GM23338 (cell line): ENCODE results near the gene PKP3. TPM values are rescaled to one million over a fixed set of nuclear protein-coding genes. Genes with fewer than 3 reads are reported as not detected.

Experiments
- ATAC-seq: fragments of 200-7000 bp; cut with Tn5 transposase; 3 replicates; pipeline ENCODE4 v1.9.1; 2020
- DNase-seq: peaks from one replicate; pipeline ENCODE4 v3.0.0-alpha.2; 2015; ENCODE audit warnings: low spot score
- H2AFZ ChIP-seq: fragments of 200-600 bp; sonication (generic); 2 replicates; pipeline ENCODE4 v1.8.0; 2016; ENCODE audit warnings: antibody characterized with exemption, mild to moderate bottlenecking, moderate library complexity
- H3F3A ChIP-seq: fragments of 200-600 bp; sonication (generic); replicated peaks from 2 replicates; pipeline ENCODE4 v1.8.0; 2017; ENCODE audit warnings: antibody characterized with exemption, mixed run types, low read depth
- H3K27ac ChIP-seq: fragments of 200-600 bp; sonication (generic); 2 replicates; pipeline ENCODE4 v1.6.1; 2016; ENCODE audit warnings: low read depth
- H3K27me3 ChIP-seq: fragments of 200-600 bp; sonication (generic); 2 replicates; pipeline ENCODE4 v1.8.0; 2016; ENCODE audit warnings: mild to moderate bottlenecking, mixed run types, moderate library complexity; ENCODE audit not compliant: insufficient read depth
- H3K36me3 ChIP-seq: fragments of 200-600 bp; sonication (generic); 2 replicates; pipeline ENCODE4 v1.8.0; 2016; ENCODE audit warnings: mild to moderate bottlenecking; ENCODE audit not compliant: insufficient read depth
- H3K4me1 ChIP-seq: fragments of 200-600 bp; sonication (generic); 2 replicates; pipeline ENCODE4 v1.8.0; 2016; ENCODE audit warnings: mild to moderate bottlenecking, moderate library complexity; ENCODE audit not compliant: insufficient read depth
- H3K4me2 ChIP-seq: fragments of 200-600 bp; sonication (generic); 2 replicates; pipeline ENCODE4 v1.7.1; 2017; ENCODE audit warnings: mixed run types
- H3K4me3 ChIP-seq: fragments of 200-600 bp; sonication (generic); 2 replicates; pipeline ENCODE4 v1.6.1; 2016; ENCODE audit warnings: mixed run types
- H3K79me2 ChIP-seq: fragments of 200-600 bp; sonication (generic); replicated peaks from 2 replicates; pipeline ENCODE4 v1.8.0; 2017; ENCODE audit warnings: mild to moderate bottlenecking; ENCODE audit not compliant: insufficient read depth
- H3K9me2 ChIP-seq: fragments of 200-600 bp; sonication (generic); 2 replicates; pipeline ENCODE4 v1.8.0; 2017; ENCODE audit not compliant: insufficient read depth
- H4K20me1 ChIP-seq: fragments of 200-600 bp; sonication (generic); replicated peaks from 2 replicates; pipeline ENCODE4 v1.8.0; 2017; ENCODE audit warnings: mild to moderate bottlenecking; ENCODE audit not compliant: insufficient read depth
- H3K27ac Mint-ChIP-seq: 2 replicates; pipeline ENCODE4 v1.8.0; 2020; ENCODE audit warnings: inconsistent platforms, mild to moderate bottlenecking, moderate library complexity, mixed read lengths
- H3K27me3 Mint-ChIP-seq: 3 replicates; pipeline ENCODE4 v1.8.0; 2022; ENCODE audit warnings: low read depth, mild to moderate bottlenecking, moderate library complexity, mixed read lengths, inconsistent platforms; ENCODE audit not compliant: insufficient read depth, poor library complexity
- H3K36me3 Mint-ChIP-seq: 3 replicates; pipeline ENCODE4 v1.8.0; 2021; ENCODE audit warnings: low read depth, mild to moderate bottlenecking, inconsistent platforms, moderate library complexity, mixed read lengths
- H3K4me1 Mint-ChIP-seq: 3 replicates; pipeline ENCODE4 v1.8.0; 2020; ENCODE audit warnings: mild to moderate bottlenecking, inconsistent platforms, mixed read lengths
- H3K4me3 Mint-ChIP-seq: 3 replicates; pipeline ENCODE4 v1.8.0; 2021; ENCODE audit warnings: moderate library complexity, mild to moderate bottlenecking, inconsistent platforms, mixed read lengths
- H3K9me3 Mint-ChIP-seq: 3 replicates; pipeline ENCODE4 v1.8.0; 2020; ENCODE audit warnings: moderate library complexity, mild to moderate bottlenecking, inconsistent platforms, mixed read lengths
- EZH2 ChIP-seq: fragments of 200-600 bp; sonication (generic); IDR thresholded peaks from one replicate; pipeline ENCODE4 v1.8.0; 2017; ENCODE audit warnings: antibody characterized with exemption, mild to moderate bottlenecking, low read depth; ENCODE audit not compliant: unreplicated experiment
- NANOG ChIP-seq: IDR thresholded peaks from 2 replicates; pipeline ENCODE4 v1.6.1; 2016; ENCODE audit warnings: antibody characterized with exemption, borderline replicate concordance
- POLR2AphosphoS5 ChIP-seq: IDR thresholded peaks from 2 replicates; pipeline ENCODE4 v1.6.1; 2016; ENCODE audit warnings: antibody characterized with exemption, low read depth
- ZNF114 ChIP-seq: fragments of 250-450 bp; sonication (Bioruptor Pico); IDR thresholded peaks from 2 replicates; pipeline ENCODE4 v1.5.0; 2020; ENCODE audit warnings: mild to moderate bottlenecking, moderate library complexity
- polyA plus RNA-seq: library from polyadenylated mRNA; unstranded; fragments of >200 nt; fragmentation: Nextera tagmentation; extraction: Ambion mirVana; gene quantifications from 2 replicates; pipeline ENCODE4 v1.2.1, GENCODE V29; 2016
- total RNA-seq: library from RNA; depleted of rRNA; stranded (reverse); fragments of >200 nt; shearing (Covaris generic); gene quantifications from 2 replicates; pipeline ENCODE4 v1.2.3, GENCODE V29; 2014
- TF ChIP-seq, protein P1 (sequence below): fragments of 250-450 bp; sonication (Bioruptor Pico); IDR thresholded peaks from 2 replicates; pipeline ENCODE4 v1.5.0; 2020; ENCODE audit warnings: mild to moderate bottlenecking, moderate library complexity

PKP3 gene
- total and polyA plus RNA-seq, 2 experiments from 2014 or later, result 7.2 to 23.0 TPM

DNA sequence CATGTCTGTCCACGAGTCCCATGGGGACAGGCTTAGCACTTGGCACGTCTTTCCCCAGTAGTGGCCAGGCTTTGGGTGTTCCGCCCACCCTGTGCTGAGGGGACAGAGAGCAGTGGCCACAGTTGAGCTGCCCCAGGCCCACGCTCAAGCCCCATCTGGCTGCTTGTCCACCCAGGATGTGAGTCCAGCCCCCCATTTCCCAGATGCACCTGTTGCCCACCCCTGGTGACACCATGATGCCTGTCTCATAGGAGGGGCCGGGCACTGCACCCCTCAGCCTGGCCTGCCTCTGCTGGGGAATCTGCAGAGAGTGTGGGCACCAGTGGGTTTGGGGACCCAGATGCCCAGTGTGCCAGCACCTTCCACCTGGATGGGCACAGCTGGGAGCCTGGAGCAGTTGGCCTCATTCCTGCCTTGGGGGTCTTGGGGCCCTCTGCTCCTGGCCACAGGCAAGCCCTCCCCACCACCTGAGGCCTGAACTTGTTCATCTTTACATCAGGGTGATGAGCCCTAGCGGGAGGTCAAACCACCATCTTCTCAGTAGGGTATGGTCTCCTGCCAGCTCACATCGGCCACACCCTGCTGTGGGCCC, 15.1 kb downstream of the PKP3 start:
- no peak overlapping the region for H3K27ac ChIP-seq
- TF ChIP-seq EZH2 (no peak), NANOG (no peak), POLR2AphosphoS5 (no peak), ZNF114 (CRISPR knock-in tag) (no peak)
- TF ChIP-seq, protein P1, sequence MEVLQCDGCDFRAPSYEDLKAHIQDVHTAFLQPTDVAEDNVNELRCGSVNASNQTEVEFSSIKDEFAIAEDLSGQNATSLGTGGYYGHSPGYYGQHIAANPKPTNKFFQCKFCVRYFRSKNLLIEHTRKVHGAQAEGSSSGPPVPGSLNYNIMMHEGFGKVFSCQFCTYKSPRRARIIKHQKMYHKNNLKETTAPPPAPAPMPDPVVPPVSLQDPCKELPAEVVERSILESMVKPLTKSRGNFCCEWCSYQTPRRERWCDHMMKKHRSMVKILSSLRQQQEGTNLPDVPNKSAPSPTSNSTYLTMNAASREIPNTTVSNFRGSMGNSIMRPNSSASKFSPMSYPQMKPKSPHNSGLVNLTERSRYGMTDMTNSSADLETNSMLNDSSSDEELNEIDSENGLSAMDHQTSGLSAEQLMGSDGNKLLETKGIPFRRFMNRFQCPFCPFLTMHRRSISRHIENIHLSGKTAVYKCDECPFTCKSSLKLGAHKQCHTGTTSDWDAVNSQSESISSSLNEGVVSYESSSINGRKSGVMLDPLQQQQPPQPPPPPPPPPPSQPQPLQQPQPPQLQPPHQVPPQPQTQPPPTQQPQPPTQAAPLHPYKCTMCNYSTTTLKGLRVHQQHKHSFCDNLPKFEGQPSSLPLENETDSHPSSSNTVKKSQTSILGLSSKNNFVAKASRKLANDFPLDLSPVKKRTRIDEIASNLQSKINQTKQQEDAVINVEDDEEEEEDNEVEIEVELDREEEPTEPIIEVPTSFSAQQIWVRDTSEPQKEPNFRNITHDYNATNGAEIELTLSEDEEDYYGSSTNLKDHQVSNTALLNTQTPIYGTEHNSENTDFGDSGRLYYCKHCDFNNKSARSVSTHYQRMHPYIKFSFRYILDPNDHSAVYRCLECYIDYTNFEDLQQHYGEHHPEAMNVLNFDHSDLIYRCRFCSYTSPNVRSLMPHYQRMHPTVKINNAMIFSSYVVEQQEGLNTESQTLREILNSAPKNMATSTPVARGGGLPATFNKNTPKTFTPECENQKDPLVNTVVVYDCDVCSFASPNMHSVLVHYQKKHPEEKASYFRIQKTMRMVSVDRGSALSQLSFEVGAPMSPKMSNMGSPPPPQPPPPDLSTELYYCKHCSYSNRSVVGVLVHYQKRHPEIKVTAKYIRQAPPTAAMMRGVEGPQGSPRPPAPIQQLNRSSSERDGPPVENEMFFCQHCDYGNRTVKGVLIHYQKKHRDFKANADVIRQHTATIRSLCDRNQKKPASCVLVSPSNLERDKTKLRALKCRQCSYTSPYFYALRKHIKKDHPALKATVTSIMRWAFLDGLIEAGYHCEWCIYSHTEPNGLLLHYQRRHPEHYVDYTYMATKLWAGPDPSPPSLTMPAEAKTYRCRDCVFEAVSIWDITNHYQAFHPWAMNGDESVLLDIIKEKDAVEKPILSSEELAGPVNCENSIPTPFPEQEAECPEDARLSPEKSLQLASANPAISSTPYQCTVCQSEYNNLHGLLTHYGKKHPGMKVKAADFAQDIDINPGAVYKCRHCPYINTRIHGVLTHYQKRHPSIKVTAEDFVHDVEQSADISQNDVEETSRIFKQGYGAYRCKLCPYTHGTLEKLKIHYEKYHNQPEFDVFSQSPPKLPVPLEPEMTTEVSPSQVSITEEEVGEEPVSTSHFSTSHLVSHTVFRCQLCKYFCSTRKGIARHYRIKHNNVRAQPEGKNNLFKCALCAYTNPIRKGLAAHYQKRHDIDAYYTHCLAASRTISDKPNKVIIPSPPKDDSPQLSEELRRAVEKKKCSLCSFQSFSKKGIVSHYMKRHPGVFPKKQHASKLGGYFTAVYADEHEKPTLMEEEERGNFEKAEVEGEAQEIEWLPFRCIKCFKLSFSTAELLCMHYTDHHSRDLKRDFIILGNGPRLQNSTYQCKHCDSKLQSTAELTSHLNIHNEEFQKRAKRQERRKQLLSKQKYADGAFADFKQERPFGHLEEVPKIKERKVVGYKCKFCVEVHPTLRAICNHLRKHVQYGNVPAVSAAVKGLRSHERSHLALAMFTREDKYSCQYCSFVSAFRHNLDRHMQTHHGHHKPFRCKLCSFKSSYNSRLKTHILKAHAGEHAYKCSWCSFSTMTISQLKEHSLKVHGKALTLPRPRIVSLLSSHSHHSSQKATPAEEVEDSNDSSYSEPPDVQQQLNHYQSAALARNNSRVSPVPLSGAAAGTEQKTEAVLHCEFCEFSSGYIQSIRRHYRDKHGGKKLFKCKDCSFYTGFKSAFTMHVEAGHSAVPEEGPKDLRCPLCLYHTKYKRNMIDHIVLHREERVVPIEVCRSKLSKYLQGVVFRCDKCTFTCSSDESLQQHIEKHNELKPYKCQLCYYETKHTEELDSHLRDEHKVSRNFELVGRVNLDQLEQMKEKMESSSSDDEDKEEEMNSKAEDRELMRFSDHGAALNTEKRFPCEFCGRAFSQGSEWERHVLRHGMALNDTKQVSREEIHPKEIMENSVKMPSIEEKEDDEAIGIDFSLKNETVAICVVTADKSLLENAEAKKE (CRISPR knock-in tag), result no peak
- no peak overlapping the region for H3K4me2 ChIP-seq
- DNase-seq (no peak), ATAC-seq (no peak)
- Mint-ChIP-seq H3K9me3 (peaks cover 4% of the 10 kb centered on the region; the same call in 2 of the 3 replicates), H3K4me1 (no peaks in the 10 kb centered on the region; the same call in 2 of the 3 replicates), H3K27ac (no peak overlapping the region), H3K36me3 (no peaks in the 10 kb centered on the region; the same call in 2 of the 3 replicates), H3K4me3 (no peak overlapping the region), H3K27me3 (peaks cover 11% of the 10 kb centered on the region)
- 0 out of 2 replicates have a peak, but pooled peaks cover 2% of the 10 kb centered on the region for H3K79me2 ChIP-seq
- no peaks in the 10 kb centered on the region; the same call in 1 of the 2 replicates for H4K20me1 ChIP-seq
- H3K9me2 ChIP-seq, result no peaks in the 10 kb centered on the region
- H3K4me3 ChIP-seq, result no peak overlapping the region
- H3K27me3 ChIP-seq, result no peaks in the 10 kb centered on the region
- H3K4me1 ChIP-seq, result no peaks in the 10 kb centered on the region
- H3F3A ChIP-seq, result no peaks in the 10 kb centered on the region
- H2AFZ ChIP-seq, result no peak overlapping the region
- no peaks in the 10 kb centered on the region for H3K36me3 ChIP-seq
